Fibroblast of mammary gland (primary cell): ENCODE results near the gene WNT2.

Experiments
- DNase-seq: peaks from one replicate; pipeline ENCODE4 v3.0.0-alpha.2; 2010; ENCODE audit warnings: low read depth
- H3K4me3 ChIP-seq: 2 replicates; pipeline ENCODE4 v1.5.1; 2011; ENCODE audit warnings: low read depth, mild to moderate bottlenecking, low read length, moderate library complexity; ENCODE audit not compliant: control insufficient read depth
- CTCF ChIP-seq: conservative IDR thresholded peaks from 2 replicates; pipeline ENCODE4 v1.5.1; 2011; ENCODE audit warnings: low read depth, low read length, inconsistent platforms; ENCODE audit not compliant: control insufficient read depth, insufficient read depth

WNT2 gene

GRCh38 chr7:117279203-117279602 lies 43.7 kb downstream of the WNT2 start:
- TF ChIP-seq CTCF = no peak
- no peak for DNase-seq
- H3K4me3 ChIP-seq = no peak overlapping the region

DNA sequence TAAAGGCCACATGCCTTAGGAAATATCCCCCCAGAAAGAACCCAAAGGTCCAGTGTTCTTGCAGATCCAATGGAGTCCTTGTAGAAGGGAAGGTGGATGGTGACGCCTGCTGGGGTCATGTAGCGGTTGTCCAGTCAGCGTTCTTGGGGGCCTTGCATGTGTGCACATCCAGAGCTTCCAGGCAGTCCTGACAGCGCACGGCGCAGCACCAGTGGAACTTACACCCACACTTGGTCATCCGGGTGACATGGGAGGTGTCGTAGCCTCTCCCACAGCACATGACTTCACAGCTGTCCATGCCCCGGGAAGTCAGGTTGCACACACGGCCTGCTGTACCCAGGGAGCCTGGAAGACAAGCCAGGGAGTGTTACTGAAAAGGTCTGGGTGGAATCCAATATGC lies 44.8 kb downstream of the WNT2 start:
- no peak overlapping the region for H3K4me3 ChIP-seq
- DNase-seq = no peak
- no peak for TF ChIP-seq CTCF

- peak; percentile 15 for DNase-seq
- TF ChIP-seq CTCF = no peak
Observed at GRCh38 chr7:117277576-117277975, 45.3 kb downstream of the WNT2 start.

GRCh38 chr7:117274951-117275350 lies 47.9 kb downstream of the WNT2 start:
- peak; percentile 53 for DNase-seq
- TF ChIP-seq CTCF = no peak
- H3K4me3 ChIP-seq = no peak overlapping the region

More at GRCh38 chr7:117277576-117277975, 45.3 kb downstream of the WNT2 start:
- no peak overlapping the region for H3K4me3 ChIP-seq

- no peak for DNase-seq
- TF ChIP-seq CTCF = no peak
Observed at GRCh38 chr7:117273814-117274225, 49.0 kb downstream of the WNT2 start.

GRCh38 chr7:117273325-117273724 lies 49.5 kb downstream of the WNT2 start:
- no peak for DNase-seq
- no peak overlapping the region for H3K4me3 ChIP-seq
- TF ChIP-seq CTCF = no peak

More at GRCh38 chr7:117273814-117274225, 49.0 kb downstream of the WNT2 start:
- H3K4me3 ChIP-seq = no peak overlapping the region
